H1 (cell line): Measurements from ENCODE around the gene UFSP2. TPM values are rescaled to one million over a fixed set of nuclear protein-coding genes. Genes with fewer than 3 reads are reported as not detected.

Experiments used
- CTCF ChIA-PET: fragments of 300-600 bp; sonication (Branson Sonifier 250); formaldehyde crosslinking; loops from one replicate; lab custom pipeline; 2021; ENCODE audit not compliant: partially characterized antibody; lab: Charles Lee
- POLR2A ChIA-PET: fragments of 300-600 bp; sonication (Branson Sonifier 250); formaldehyde crosslinking; loops from one replicate; lab custom pipeline; 2021; ENCODE audit warnings: inconsistent platforms; ENCODE audit not compliant: partially characterized antibody; lab: Charles Lee
- DNase-seq, 2 experiments: peaks; one replicate each; pipeline versions ENCODE4 v3.0.0 to v3.0.0-alpha.2; 2010 to 2022; ENCODE audit warnings: low spot score in 2 of 2, low read depth in 1 of 2, mixed read lengths in 1 of 2
- FAIRE-seq: peaks from 2 replicates; lab custom pipeline; 2011; peaks lifted over from hg19 to GRCh38; lab: Jason Lieb, UNC
- H2AFZ ChIP-seq: 2 replicates; pipeline ENCODE4 v1.8.1; 2012; ENCODE audit warnings: low read length, inconsistent platforms
- H2AK5ac ChIP-seq: 2 replicates; pipeline ENCODE4 v1.6.1; 2013; ENCODE audit warnings: low read depth, low read length
- H2BK120ac ChIP-seq: replicated peaks from 2 replicates; pipeline ENCODE3; 2013; ENCODE audit warnings: low read depth, low read length, inconsistent platforms
- H2BK12ac ChIP-seq: 2 replicates; pipeline ENCODE4 v1.6.1; 2013; ENCODE audit warnings: low read depth, low read length
- H2BK15ac ChIP-seq: 2 replicates; pipeline ENCODE4 v1.6.1; 2013; ENCODE audit warnings: low read length
- H2BK20ac ChIP-seq: 2 replicates; pipeline ENCODE4 v1.6.1; 2013; ENCODE audit warnings: low read length
- H2BK5ac ChIP-seq: 2 replicates; pipeline ENCODE4 v1.6.1; 2013; ENCODE audit warnings: low read depth, low read length
- H3K14ac ChIP-seq: 2 replicates; pipeline ENCODE4 v1.6.1; 2013; ENCODE audit warnings: inconsistent platforms; ENCODE audit not compliant: insufficient read length
- H3K18ac ChIP-seq: 2 replicates; pipeline ENCODE4 v1.6.1; 2013; ENCODE audit warnings: low read length; ENCODE audit errors: extremely low read depth
- H3K23ac ChIP-seq: 2 replicates; pipeline ENCODE4 v1.6.1; 2013; ENCODE audit warnings: inconsistent platforms; ENCODE audit not compliant: insufficient read length
- H3K23me2 ChIP-seq: 2 replicates; pipeline ENCODE4 v1.6.1; 2013; ENCODE audit warnings: low read depth, low read length
- H3K27ac ChIP-seq: 2 replicates; pipeline ENCODE4 v1.6.1; 2011; ENCODE audit warnings: low read depth, low read length, inconsistent platforms
- H3K27me3 ChIP-seq, 4 experiments: replicated peaks in 1 of 4; 1 replicate in 1 of 4; 2 replicates in 3 of 4; pipeline versions ENCODE4 v1.6.1 to v1.8.1; 2011 to 2013; ENCODE audit warnings: low read length in 3 of 4, mild to moderate bottlenecking in 3 of 4, inconsistent platforms in 2 of 4, mixed read lengths in 2 of 4, moderate library complexity in 1 of 4; ENCODE audit not compliant: control insufficient read depth in 3 of 4, insufficient read depth in 3 of 4; ENCODE audit errors: extremely low read depth in 1 of 4
- H3K36me3 ChIP-seq, 4 experiments: 2 replicates each; pipeline versions ENCODE4 v1.6.1 to v1.8.1; 2011 to 2013; ENCODE audit warnings: mild to moderate bottlenecking in 4 of 4, low read length in 3 of 4, moderate library complexity in 2 of 4, control low read depth in 1 of 4, inconsistent platforms in 1 of 4; ENCODE audit not compliant: insufficient read depth in 4 of 4, control insufficient read depth in 2 of 4
- H3K4ac ChIP-seq: replicated peaks from 2 replicates; pipeline ENCODE3; 2013; ENCODE audit warnings: low read length, low read depth, mixed read lengths, inconsistent platforms; ENCODE audit not compliant: insufficient read length
- H3K4me1 ChIP-seq, 4 experiments: replicated peaks in 1 of 4; 1 replicate in 1 of 4; 2 replicates in 3 of 4; pipeline versions ENCODE4 v1.6.1 to v1.8.1; 2011 to 2013; ENCODE audit warnings: low read length in 3 of 4, inconsistent platforms in 2 of 4, mixed read lengths in 1 of 4; ENCODE audit not compliant: insufficient read depth in 4 of 4, control insufficient read depth in 3 of 4
- H3K4me2 ChIP-seq, 2 experiments: 2 replicates each; pipeline versions ENCODE4 v1.6.1 to v1.8.1; 2011 to 2013; ENCODE audit warnings: low read depth in 2 of 2, low read length in 2 of 2, control low read depth in 1 of 2, inconsistent platforms in 1 of 2, mild to moderate bottlenecking in 1 of 2; ENCODE audit not compliant: insufficient read depth in 1 of 2
- H3K4me3 ChIP-seq, 4 experiments: fragments of 200-600, 300-600 bp in 1 of 4; sonication (generic), shearing (Covaris generic), sonication (Bioruptor Twin) in 1 of 4; 2 replicates each; pipeline versions ENCODE4 v1.5.1 to v1.8.1; 2011 to 2016; ENCODE audit warnings: low read length in 4 of 4, low read depth in 3 of 4, control low read depth in 2 of 4, inconsistent platforms in 2 of 4, mild to moderate bottlenecking in 2 of 4, mixed read lengths in 1 of 4, moderate library complexity in 1 of 4; ENCODE audit not compliant: insufficient read depth in 2 of 4; ENCODE audit errors: extremely low read depth in 1 of 4
- H3K56ac ChIP-seq: replicated peaks from 2 replicates; pipeline ENCODE3; 2013; ENCODE audit warnings: low read depth, mild to moderate bottlenecking, mixed read lengths, low read length, inconsistent platforms; ENCODE audit not compliant: insufficient read length
- H3K79me1 ChIP-seq: 2 replicates; pipeline ENCODE4 v1.6.1; 2013; ENCODE audit warnings: low read depth, low read length, control low read depth
- H3K79me2 ChIP-seq, 2 experiments: 2 replicates each; pipeline versions ENCODE4 v1.6.1 to v1.8.1; 2012 to 2013; ENCODE audit warnings: low read length in 2 of 2, mild to moderate bottlenecking in 2 of 2, inconsistent platforms in 1 of 2; ENCODE audit not compliant: insufficient read depth in 2 of 2, control insufficient read depth in 1 of 2
- H3K9ac ChIP-seq, 4 experiments: replicated peaks in 1 of 4; 1 replicate in 1 of 4; 2 replicates in 3 of 4; pipeline versions ENCODE4 v1.6.1 to v1.8.1; 2011 to 2013; ENCODE audit warnings: low read depth in 3 of 4, low read length in 3 of 4, control low read depth in 2 of 4, mild to moderate bottlenecking in 2 of 4, moderate library complexity in 2 of 4, inconsistent platforms in 1 of 4; ENCODE audit errors: extremely low read depth in 1 of 4
- H3K9me3 ChIP-seq, 2 experiments: 2 replicates each; pipeline versions ENCODE4 v1.6.1 to v1.8.1; 2012 to 2013; ENCODE audit warnings: mild to moderate bottlenecking in 2 of 2, moderate library complexity in 2 of 2, control low read depth in 1 of 2, inconsistent platforms in 1 of 2, low read depth in 1 of 2, low read length in 1 of 2, mixed read lengths in 1 of 2; ENCODE audit not compliant: insufficient read depth in 2 of 2
- H4K20me1 ChIP-seq, 2 experiments: replicated peaks in 1 of 2; 2 replicates each; pipeline versions ENCODE3 to v1.8.1; 2011 to 2013; ENCODE audit warnings: inconsistent platforms in 2 of 2, low read length in 2 of 2, mild to moderate bottlenecking in 1 of 2; ENCODE audit not compliant: insufficient read depth in 2 of 2, control insufficient read depth in 1 of 2
- H4K5ac ChIP-seq: 2 replicates; pipeline ENCODE4 v1.6.1; 2013; ENCODE audit warnings: low read length, low read depth, mixed read lengths, inconsistent platforms; ENCODE audit not compliant: insufficient read length
- H4K8ac ChIP-seq: 2 replicates; pipeline ENCODE4 v1.8.0; 2013; ENCODE audit warnings: mild to moderate bottlenecking, moderate library complexity, low read length, inconsistent platforms; ENCODE audit not compliant: insufficient read depth; ENCODE audit errors: extremely low read depth
- H4K91ac ChIP-seq: replicated peaks from 2 replicates; pipeline ENCODE3; 2013; ENCODE audit warnings: low read length, mixed read lengths, inconsistent platforms; ENCODE audit not compliant: insufficient read length
- BCL11A ChIP-seq, 2 experiments: IDR thresholded peaks; one replicate each; pipeline ENCODE4 v1.6.1; 2011; ENCODE audit warnings: low read depth in 2 of 2, low read length in 2 of 2, mild to moderate bottlenecking in 2 of 2
- CHD1 ChIP-seq: IDR thresholded peaks from 2 replicates; pipeline ENCODE4 v1.6.1; 2012; ENCODE audit warnings: low read depth, low read length, improper control_type of control experiment
- CREB1 ChIP-seq: IDR thresholded peaks from 2 replicates; pipeline ENCODE4 v1.6.1; 2012; ENCODE audit warnings: inconsistent platforms
- GTF2F1 ChIP-seq: IDR thresholded peaks from 2 replicates; pipeline ENCODE4 v1.6.1; 2012; ENCODE audit warnings: low read depth, low read length, improper control_type of control experiment, borderline replicate concordance
- RXRA ChIP-seq: IDR thresholded peaks from 2 replicates; pipeline ENCODE4 v1.6.1; 2011; ENCODE audit warnings: low read depth, mild to moderate bottlenecking, low read length, moderate library complexity; ENCODE audit not compliant: insufficient read depth
- SRF ChIP-seq: IDR thresholded peaks from 2 replicates; pipeline ENCODE4 v1.6.1; 2011; ENCODE audit warnings: mild to moderate bottlenecking, low read depth, low read length, moderate library complexity
- SUZ12 ChIP-seq: fragments of 200-600 bp; sonication (generic); IDR thresholded peaks from 2 replicates; pipeline ENCODE4 v1.6.1; 2012; ENCODE audit warnings: mild to moderate bottlenecking, inconsistent platforms, low read length, moderate library complexity, mixed read lengths
- YY1 ChIP-seq: IDR thresholded peaks from 2 replicates; pipeline ENCODE4 v1.6.1; 2011; ENCODE audit warnings: low read depth, mild to moderate bottlenecking, low read length
- WGBS, 2 experiments: shearing (Covaris generic) in 1 of 2; methylation state at CpG; one replicate each; pipeline versions ENCODE4 v1.1.6 to v1.1.7; 2013 to 2015; ENCODE audit warnings: low lambda C conversion rate in 2 of 2, mixed read lengths in 2 of 2, inconsistent platforms in 1 of 2, low coverage in 1 of 2, missing lambda C conversion rate in 1 of 2; ENCODE audit not compliant: insufficient replicate concordance in 2 of 2, insufficient coverage in 1 of 2, insufficient read length in 1 of 2; ENCODE audit errors: extremely low coverage in 1 of 2, missing lambda C conversion rate in 1 of 2; 5-methylcytosine and 5-hydroxymethylcytosine counted together
- polyA plus RNA-seq, 7 experiments: library from polyadenylated mRNA; depleted of rRNA in 3 of 7; stranded (reverse) in 5 of 7; unstranded in 2 of 7; fragments of >200 nt in 5 of 7; fragments of 200-250 nt in 2 of 7; gene quantifications; 1 replicate in 5 of 7; 2 replicates in 1 of 7; 4 replicates in 1 of 7; pipeline versions ENCODE4 v1.2.1 to v1.2.3, GENCODE V29; 2011 to 2013; ENCODE audit warnings: missing spikeins in 2 of 7, mixed read lengths in 2 of 7
- total RNA-seq: library from RNA; stranded (reverse); fragmentation: NEBNext Ultra II Directional; extraction: Animal tissue kit (Norgen Biotek cat#: 25700); gene quantifications from 2 replicates; pipeline ENCODE4 v1.2.1, GENCODE V29; 2021
- TF ChIP-seq, protein P1 (sequence below): IDR thresholded peaks from 2 replicates; pipeline ENCODE4 v1.6.1; 2011; ENCODE audit warnings: low read length, improper control_type of control experiment

UFSP2 gene
- total and polyA plus RNA-seq, 2 of the 8 experiments (the other 6 are each of a cell fraction or from before 2014, with no cell fraction given): 22.9 to 26.0 TPM

- Histone ChIP-seq H3K4me3 (no peak overlapping the region), H3K23ac (no peak overlapping the region), H3K9me3 (no peaks in the 10 kb centered on the region), H2BK120ac (no peak overlapping the region), H3K27ac (no peak overlapping the region), H2BK20ac (no peak overlapping the region), H3K36me3 (peaks cover 0 to 6% (median 0%) of the 10 kb centered on the region in 4 experiments; a peak in 3 of 8 replicates), H2BK12ac (no peak overlapping the region), H2AK5ac (no peak overlapping the region), H3K79me2 (no peaks in the 10 kb centered on the region), H3K27me3 (no peaks in the 10 kb centered on the region), H3K79me1 (no peaks in the 10 kb centered on the region), H2BK5ac (no peak overlapping the region), H3K9ac (no peak overlapping the region), H3K23me2 (no peaks in the 10 kb centered on the region), H2AFZ (no peak overlapping the region)
- ChIA-PET POLR2A (interaction anchor here (0.7 to 0.9 kb wide), 3 partner anchors 16 to 70 kb away, joined by 3 read pairs; no protein-coding TSS in a partner anchor), CTCF (interaction anchor here (1.0 kb wide), 1 partner anchor 318 kb away, joined by 3 read pairs; no protein-coding TSS in a partner anchor)
- no peak for DNase-seq
- no peak for TF ChIP-seq CREB1
- no peak for TF ChIP-seq SRF
- no peak for TF ChIP-seq GTF2F1
- TF ChIP-seq RXRA: no peak
- no peak for TF ChIP-seq SUZ12
- TF ChIP-seq, protein P1, sequence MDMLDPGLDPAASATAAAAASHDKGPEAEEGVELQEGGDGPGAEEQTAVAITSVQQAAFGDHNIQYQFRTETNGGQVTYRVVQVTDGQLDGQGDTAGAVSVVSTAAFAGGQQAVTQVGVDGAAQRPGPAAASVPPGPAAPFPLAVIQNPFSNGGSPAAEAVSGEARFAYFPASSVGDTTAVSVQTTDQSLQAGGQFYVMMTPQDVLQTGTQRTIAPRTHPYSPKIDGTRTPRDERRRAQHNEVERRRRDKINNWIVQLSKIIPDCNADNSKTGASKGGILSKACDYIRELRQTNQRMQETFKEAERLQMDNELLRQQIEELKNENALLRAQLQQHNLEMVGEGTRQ: no peak
- TF ChIP-seq YY1: no peak
- TF ChIP-seq CHD1: no peak
- no peak for TF ChIP-seq BCL11A (IDR thresholded peaks at IDR 0.05; ENCODE audit: low read depth in 2 of 2, low read length in 2 of 2)
- TF ChIP-seq, all 59 proteins: peak for 0
- Histone ChIP-seq H3K4ac (no peak overlapping the region), H3K18ac (no peak overlapping the region), H3K4me1 (peaks cover 0 to 4% (median 3%) of the 10 kb centered on the region in 4 experiments; a peak in 2 of 7 replicates), H4K20me1 (no peaks in the 10 kb centered on the region), H3K56ac (no peak overlapping the region), H3K14ac (no peak overlapping the region), H4K91ac (no peak overlapping the region), H2BK15ac (no peak overlapping the region), H4K5ac (no peak overlapping the region), H3K4me2 (no peak overlapping the region), H4K8ac (no peak overlapping the region)
- WGBS, 2 experiments: 94% methylated on average over 6 of the region's 6 CpGs; no CpG with 5 or more reads in 1 of the 2 experiments
- FAIRE-seq: no peak
These were observed 51.2 kb downstream of the UFSP2 start for GRCh38 chr4:185374573-185374972.
